Upper lobe of left lung (tissue), 4 donors: ENCODE results near the gene C1QC.

ENCODE experiments used
- EP300 ChIP-seq, 4 donors: sonication (generic); formaldehyde crosslinking; IDR thresholded peaks; one replicate each; pipeline ENCODE4 v1.5.1; 2017; ENCODE audit warnings: antibody characterized with exemption in 4 of 4, control low read depth in 2 of 4
- POLR2A ChIP-seq, 4 donors: fragments of 450-650 bp; IDR thresholded peaks; one replicate each; pipeline ENCODE4 v1.5.1; 2016 to 2017; ENCODE audit warnings: antibody characterized with exemption in 4 of 4, mild to moderate bottlenecking in 2 of 4
- POLR2AphosphoS5 ChIP-seq, 2 donors: sonication (generic); formaldehyde crosslinking; IDR thresholded peaks; one replicate each; pipeline ENCODE4 v1.5.1; 2017; ENCODE audit warnings: antibody characterized with exemption in 2 of 2
- TF ChIP-seq, protein P1 (sequence below), 6 experiments: fragments of 450-650 bp in 4 of 6; fragments of 200-600 bp in 2 of 6; sonication (generic) in 2 of 6; IDR thresholded peaks; one replicate each; pipeline ENCODE4 v1.5.1; 2016 to 2019; ENCODE audit warnings: antibody characterized with exemption in 6 of 6

DNA sequence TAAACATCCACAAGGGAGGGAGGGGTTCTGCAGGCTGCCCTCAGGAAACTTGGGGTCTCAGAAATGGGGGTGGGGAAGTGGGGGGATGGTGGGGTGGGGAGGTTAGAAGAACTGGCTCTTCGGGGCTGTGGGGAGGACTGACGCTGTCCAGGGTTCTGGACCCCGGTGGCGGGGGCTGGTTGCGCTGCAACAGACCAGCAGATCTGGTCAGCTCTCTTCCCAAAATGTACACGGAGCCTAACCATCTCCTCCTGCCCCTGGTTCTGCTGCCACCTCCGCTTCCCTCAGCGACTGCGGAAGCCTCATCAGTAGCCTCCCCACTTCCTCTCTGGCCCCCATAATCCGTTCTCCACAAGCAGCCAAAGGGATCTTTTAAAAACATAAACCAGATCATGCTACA is 36.3 kb upstream of the C1QC start:
- TF ChIP-seq, protein P1, sequence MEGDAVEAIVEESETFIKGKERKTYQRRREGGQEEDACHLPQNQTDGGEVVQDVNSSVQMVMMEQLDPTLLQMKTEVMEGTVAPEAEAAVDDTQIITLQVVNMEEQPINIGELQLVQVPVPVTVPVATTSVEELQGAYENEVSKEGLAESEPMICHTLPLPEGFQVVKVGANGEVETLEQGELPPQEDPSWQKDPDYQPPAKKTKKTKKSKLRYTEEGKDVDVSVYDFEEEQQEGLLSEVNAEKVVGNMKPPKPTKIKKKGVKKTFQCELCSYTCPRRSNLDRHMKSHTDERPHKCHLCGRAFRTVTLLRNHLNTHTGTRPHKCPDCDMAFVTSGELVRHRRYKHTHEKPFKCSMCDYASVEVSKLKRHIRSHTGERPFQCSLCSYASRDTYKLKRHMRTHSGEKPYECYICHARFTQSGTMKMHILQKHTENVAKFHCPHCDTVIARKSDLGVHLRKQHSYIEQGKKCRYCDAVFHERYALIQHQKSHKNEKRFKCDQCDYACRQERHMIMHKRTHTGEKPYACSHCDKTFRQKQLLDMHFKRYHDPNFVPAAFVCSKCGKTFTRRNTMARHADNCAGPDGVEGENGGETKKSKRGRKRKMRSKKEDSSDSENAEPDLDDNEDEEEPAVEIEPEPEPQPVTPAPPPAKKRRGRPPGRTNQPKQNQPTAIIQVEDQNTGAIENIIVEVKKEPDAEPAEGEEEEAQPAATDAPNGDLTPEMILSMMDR (IDR thresholded peaks at IDR 0.05): no peak
- TF ChIP-seq POLR2AphosphoS5 (IDR thresholded peaks at IDR 0.05) (no peak), POLR2A (IDR thresholded peaks at IDR 0.05) (no peak), EP300 (IDR thresholded peaks at IDR 0.05) (no peak)
